K562 (cell line): ENCODE measurements around the gene MYL12B. TPM values are rescaled to one million over a fixed set of nuclear protein-coding genes. Genes with fewer than 3 reads are reported as not detected.

Experiments
- ASH1L ChIP-seq: fragments of 450-650 bp; IDR thresholded peaks from 2 replicates; pipeline ENCODE4 v1.6.1; 2018; ENCODE audit warnings: borderline replicate concordance, mild to moderate bottlenecking, low read depth; ENCODE audit not compliant: partially characterized antibody
- BRD9 ChIP-seq: fragments of 450-650 bp; IDR thresholded peaks from 2 replicates; pipeline ENCODE4 v1.6.1; 2018; ENCODE audit warnings: low read depth; ENCODE audit not compliant: partially characterized antibody
- CEBPG ChIP-seq, 3 experiments: fragments of 200-800 bp in 1 of 3; sonication (Bioruptor generic) in 1 of 3; sonication (generic) in 1 of 3; formaldehyde crosslinking in 1 of 3; IDR thresholded peaks in 2 of 3; conservative IDR thresholded peaks in 1 of 3; 2 replicates each; pipeline versions ENCODE4 v1.6.1 to v1.8.0; 2016 to 2022; ENCODE audit warnings: missing compliant biosample characterization in 2 of 3, missing genetic modification characterization in 2 of 3, mild to moderate bottlenecking in 1 of 3, missing genetic modification reagents in 1 of 3
- CREB3L1 ChIP-seq: fragments of 450-650 bp; IDR thresholded peaks from 2 replicates; pipeline ENCODE4 v1.6.1; 2014; ENCODE audit warnings: low read depth, mild to moderate bottlenecking, moderate library complexity, borderline replicate concordance
- EGR1 ChIP-seq: fragments of 450-650 bp; conservative IDR thresholded peaks from 2 replicates; pipeline ENCODE4 v1.6.1; 2017; ENCODE audit warnings: mild to moderate bottlenecking
- ELF1 ChIP-seq: fragments of 200-800 bp; sonication (Bioruptor generic); IDR thresholded peaks from 2 replicates; pipeline ENCODE4 v1.6.1; 2016; ENCODE audit warnings: missing genetic modification characterization, missing compliant biosample characterization
- EP400 ChIP-seq: fragments of 450-650 bp; IDR thresholded peaks from 2 replicates; pipeline ENCODE4 v1.6.1; 2017; ENCODE audit warnings: antibody characterized with exemption, mild to moderate bottlenecking, moderate library complexity
- FOXJ2 ChIP-seq: fragments of 200-800 bp; sonication (Bioruptor generic); IDR thresholded peaks from 2 replicates; pipeline ENCODE4 v1.6.1; 2016; ENCODE audit warnings: missing genetic modification characterization, missing compliant biosample characterization
- HMG20B ChIP-seq: fragments of 250-450 bp; sonication (Bioruptor Pico); IDR thresholded peaks from 2 replicates; pipeline ENCODE4 v1.5.0; 2021; ENCODE audit warnings: mild to moderate bottlenecking
- KLF16 ChIP-seq: IDR thresholded peaks from 2 replicates; pipeline ENCODE4 v1.6.1; 2016; ENCODE audit warnings: antibody characterized with exemption
- L3MBTL2 ChIP-seq: fragments of 450-650 bp; IDR thresholded peaks from 2 replicates; pipeline ENCODE4 v1.6.1; 2016; ENCODE audit warnings: mild to moderate bottlenecking, moderate library complexity
- MEF2D ChIP-seq: conservative IDR thresholded peaks from 2 replicates; pipeline ENCODE4 v1.6.1; 2016; ENCODE audit warnings: low read depth, missing genetic modification characterization, missing compliant biosample characterization
- POLR2H ChIP-seq: IDR thresholded peaks from 2 replicates; pipeline ENCODE4 v1.6.1; 2016; ENCODE audit warnings: missing genetic modification characterization, low read depth, mild to moderate bottlenecking, control low read depth, missing compliant biosample characterization, moderate library complexity
- RAD51 ChIP-seq: fragments of 450-650 bp; IDR thresholded peaks from 2 replicates; pipeline ENCODE4 v1.7.1; 2016; ENCODE audit warnings: low read depth, mild to moderate bottlenecking, borderline replicate concordance
- RBBP5 ChIP-seq: fragments of 200-600 bp; sonication (generic); IDR thresholded peaks from 2 replicates; pipeline ENCODE4 v1.6.1; 2012; ENCODE audit warnings: borderline replicate concordance, mild to moderate bottlenecking, low read length, control low read depth, inconsistent platforms; ENCODE audit not compliant: insufficient read depth, poor library complexity, severe bottlenecking
- SMAD3 ChIP-seq: fragments of 450-650 bp; formaldehyde crosslinking; conservative IDR thresholded peaks from 2 replicates; pipeline ENCODE4 v1.4.0; 2020; ENCODE audit warnings: mild to moderate bottlenecking
- TBL1XR1 ChIP-seq, 2 experiments: IDR thresholded peaks; 2 replicates each; pipeline ENCODE4 v1.6.1; 2012; ENCODE audit warnings: improper control_type of control experiment in 2 of 2, low read length in 2 of 2, mild to moderate bottlenecking in 1 of 2
- TCFL5 ChIP-seq: fragments of 250-450 bp; sonication (Bioruptor Pico); conservative IDR thresholded peaks from 2 replicates; pipeline ENCODE4 v1.6.1; 2021; ENCODE audit warnings: mild to moderate bottlenecking, moderate library complexity, matching md5 sums
- USF2 ChIP-seq: sonication (generic); formaldehyde crosslinking; IDR thresholded peaks from 2 replicates; pipeline ENCODE4 v1.5.0; 2020; ENCODE audit warnings: missing genetic modification reagents
- ZNF224 ChIP-seq: sonication (generic); formaldehyde crosslinking; IDR thresholded peaks from 2 replicates; pipeline ENCODE4 v1.8.0; 2022; ENCODE audit warnings: mild to moderate bottlenecking, missing genetic modification reagents
- ZNF253 ChIP-seq: fragments of 250-450 bp; sonication (Bioruptor Pico); conservative IDR thresholded peaks from 2 replicates; pipeline ENCODE4 v1.6.1; 2021; ENCODE audit warnings: mild to moderate bottlenecking
- ZNF41 ChIP-seq: fragments of 250-450 bp; sonication (Bioruptor Pico); conservative IDR thresholded peaks from 2 replicates; pipeline ENCODE4 v1.4.0; 2020; ENCODE audit warnings: mild to moderate bottlenecking
- ZNF589 ChIP-seq: fragments of 200-800 bp; sonication (Bioruptor generic); IDR thresholded peaks from 2 replicates; pipeline ENCODE4 v1.6.1; 2016; ENCODE audit warnings: low read depth, missing genetic modification characterization, missing compliant biosample characterization
- polyA plus RNA-seq, 8 experiments: library from polyadenylated mRNA; depleted of rRNA in 4 of 8; stranded (reverse) in 5 of 8; unstranded in 3 of 8; fragments of >200 nt; fragmentation: Nextera tagmentation in 2 of 8; fragmentation: Illumina TruSeq in 1 of 8; extraction: Ambion mirVana in 2 of 8; extraction: Trizol in 1 of 8; gene quantifications; 2 replicates each; pipeline versions ENCODE4 v1.2.1 to v1.2.3, GENCODE V29; 2011 to 2014; ENCODE audit warnings: inconsistent platforms in 1 of 8, missing spikeins in 1 of 8
- total RNA-seq, 7 experiments: library from RNA; depleted of rRNA in 6 of 7; stranded (reverse); fragments of >200 nt in 6 of 7; fragmentation: Illumina TruSeq in 2 of 7; extraction: Trizol in 2 of 7; gene quantifications; 2 replicates each; pipeline versions ENCODE4 v1.2.1 to v1.2.3, GENCODE V29; 2011 to 2021; ENCODE audit warnings: low replicate concordance in 1 of 7
- TF ChIP-seq, protein P1 (sequence below): sonication (generic); formaldehyde crosslinking; IDR thresholded peaks from 2 replicates; pipeline ENCODE4 v1.8.0; 2022; ENCODE audit warnings: missing genetic modification reagents, mild to moderate bottlenecking, borderline replicate concordance
- TF ChIP-seq, protein P2 (sequence below): sonication (generic); formaldehyde crosslinking; IDR thresholded peaks from 2 replicates; pipeline ENCODE4 v1.9.0; 2022; ENCODE audit warnings: mild to moderate bottlenecking, missing genetic modification reagents

Gene MYL12B
- total and polyA plus RNA-seq, 9 of the 15 experiments (the other 6 are each of a cell fraction or from before 2014, with no cell fraction given): 220 to 995 (median 463) TPM

DNA sequence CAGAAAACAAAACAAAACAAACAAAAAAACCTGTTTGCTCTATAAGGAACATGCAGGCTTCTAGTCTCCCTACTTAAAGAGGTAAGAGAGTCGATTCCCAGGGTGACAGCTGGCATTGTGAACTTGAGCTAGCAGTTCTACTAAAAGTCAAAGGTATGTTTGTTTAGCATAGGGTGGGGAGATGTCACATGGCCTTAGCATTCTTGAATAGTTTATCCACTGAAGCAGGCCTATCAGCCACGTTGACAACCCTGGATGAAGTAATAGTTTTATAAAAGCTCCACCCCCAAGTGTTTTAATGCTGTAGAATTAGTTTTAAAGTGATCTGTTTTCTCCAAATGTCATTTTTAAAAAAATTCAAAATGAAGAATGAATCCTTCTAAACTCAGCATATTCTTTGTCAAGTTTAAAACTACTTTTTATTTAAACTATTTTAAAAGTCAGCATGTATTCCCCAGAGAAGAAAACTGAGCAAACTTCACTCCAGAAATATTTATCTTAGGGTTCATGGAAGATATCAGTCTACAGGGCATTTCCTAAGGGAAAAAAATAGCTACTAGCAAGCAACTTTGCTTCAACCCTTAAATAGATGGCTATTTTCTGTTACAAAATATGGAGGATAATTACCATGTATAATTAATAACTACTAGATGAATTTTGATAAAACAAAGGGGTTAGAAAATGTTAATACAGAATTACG lies 43.8 kb upstream of the MYL12B start (continued):
- TF ChIP-seq, protein P1, sequence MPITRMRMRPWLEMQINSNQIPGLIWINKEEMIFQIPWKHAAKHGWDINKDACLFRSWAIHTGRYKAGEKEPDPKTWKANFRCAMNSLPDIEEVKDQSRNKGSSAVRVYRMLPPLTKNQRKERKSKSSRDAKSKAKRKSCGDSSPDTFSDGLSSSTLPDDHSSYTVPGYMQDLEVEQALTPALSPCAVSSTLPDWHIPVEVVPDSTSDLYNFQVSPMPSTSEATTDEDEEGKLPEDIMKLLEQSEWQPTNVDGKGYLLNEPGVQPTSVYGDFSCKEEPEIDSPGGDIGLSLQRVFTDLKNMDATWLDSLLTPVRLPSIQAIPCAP (CRISPR knock-in tag): no peak
- 0 out of 2 replicates have a peak, but pooled peaks have one; percentile 15 for TF ChIP-seq TCFL5
- TF ChIP-seq CEBPG (CRISPR knock-in tag; IDR thresholded peaks at IDR 0.05): no peak
- TF ChIP-seq CEBPG (tag; conservative IDR thresholded peaks at IDR 0.05 in 1 of 2, IDR thresholded peaks at IDR 0.05 in 1 of 2): 0 out of 4 replicates have a peak, but pooled peaks of 1 of the 2 experiments have one; percentile 11
- TF ChIP-seq KLF16: no peak
- 0 out of 2 replicates have a peak, but pooled peaks have one; percentile 52 for TF ChIP-seq POLR2H (tag)
- no peak for TF ChIP-seq EGR1
- TF ChIP-seq, protein P2, sequence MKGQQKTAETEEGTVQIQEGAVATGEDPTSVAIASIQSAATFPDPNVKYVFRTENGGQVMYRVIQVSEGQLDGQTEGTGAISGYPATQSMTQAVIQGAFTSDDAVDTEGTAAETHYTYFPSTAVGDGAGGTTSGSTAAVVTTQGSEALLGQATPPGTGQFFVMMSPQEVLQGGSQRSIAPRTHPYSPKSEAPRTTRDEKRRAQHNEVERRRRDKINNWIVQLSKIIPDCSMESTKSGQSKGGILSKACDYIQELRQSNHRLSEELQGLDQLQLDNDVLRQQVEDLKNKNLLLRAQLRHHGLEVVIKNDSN (CRISPR knock-in tag): peak; percentile 67
- TF ChIP-seq ZNF41: no peak
- peak; percentile 43; the same call in 1 of the 2 replicates for TF ChIP-seq CREB3L1
- no peak for TF ChIP-seq SMAD3 (CRISPR knock-in tag)
- TF ChIP-seq EP400: peak; percentile 37; the same call in 1 of the 2 replicates
- no peak for TF ChIP-seq ZNF224
- peak; percentile 71 for TF ChIP-seq RAD51
- no peak for TF ChIP-seq HMG20B (CRISPR knock-in tag)
- TF ChIP-seq MEF2D (tag): no peak
- no peak for TF ChIP-seq ZNF253 (CRISPR knock-in tag)
- TF ChIP-seq USF2 (CRISPR knock-in tag): peak; percentile 57
- no peak for TF ChIP-seq ELF1 (tag)
- no peak for TF ChIP-seq BRD9
- TF ChIP-seq ZNF589: no peak
- TF ChIP-seq FOXJ2 (tag): 0 out of 2 replicates have a peak, but pooled peaks have one; percentile 42
- TF ChIP-seq ASH1L: no peak
- peak; percentile 59; the same call in 1 of the 2 replicates for TF ChIP-seq L3MBTL2
- TF ChIP-seq RBBP5: no peak
- TF ChIP-seq TBL1XR1 (IDR thresholded peaks at IDR 0.05; ENCODE audit: low read length in 2 of 2): no peak
